K562 (cell line): ENCODE data around the gene CCDC136. TPM values are rescaled to one million over a fixed set of nuclear protein-coding genes. Genes with fewer than 3 reads are reported as not detected.

Source experiments
- ATAC-seq: fragments of 200-7000 bp; cut with Tn5 transposase; 3 replicates; pipeline ENCODE4 v1.9.1; 2020; ENCODE audit warnings: moderate library complexity
- BruUV-seq: library from RNA; stranded (reverse); fragments of 400-500 nt; replicated peaks from 2 replicates; lab custom pipeline; 2021; lab: Mats Ljungman, UMichigan
- CTCF ChIA-PET: fragments of 300-600 bp; formaldehyde crosslinking; extraction: SDS; loops from one replicate; lab custom pipeline; 2021; ENCODE audit warnings: low intra/inter-chr PET ratio; lab: Yijun Ruan, JAX
- POLR2A ChIA-PET: fragments of 300-600, 350-650 bp; sonication (Branson Sonifier 250); formaldehyde crosslinking; extraction: SDS; loops from one replicate; lab custom pipeline; 2021; ENCODE audit warnings: antibody characterized with exemption, inconsistent platforms; lab: Yijun Ruan, JAX
- DNase-seq, 4 experiments: peaks; one replicate each; pipeline versions ENCODE4 v3.0.0 to v3.0.0-alpha.2; 2011 to 2018; ENCODE audit warnings: low spot score in 3 of 4, mixed read lengths in 3 of 4; ENCODE audit errors: extremely low read depth in 1 of 4
- FAIRE-seq: peaks from 2 replicates; lab custom pipeline; 2011; peaks lifted over from hg19 to GRCh38; lab: Jason Lieb, UNC
- H2AFZ ChIP-seq: 2 replicates; pipeline ENCODE4 v1.6.0; 2011; ENCODE audit warnings: low read depth, low read length, control low read depth, inconsistent platforms
- H3K27ac ChIP-seq: fragments of 200-600 bp; 3 replicates; pipeline ENCODE4 v1.8.0; 2011; ENCODE audit warnings: low read depth, mild to moderate bottlenecking, control low read depth, inconsistent platforms, low read length, moderate library complexity, mixed read lengths; ENCODE audit errors: extremely low read depth
- H3K27me3 ChIP-seq, 2 experiments: fragments of 300-600 bp in 1 of 2; 2 replicates in 1 of 2; 3 replicates in 1 of 2; pipeline versions ENCODE4 v1.6.0 to v1.8.0; 2011; ENCODE audit warnings: inconsistent platforms in 2 of 2, low read length in 2 of 2, mild to moderate bottlenecking in 1 of 2, mixed read lengths in 1 of 2, moderate library complexity in 1 of 2; ENCODE audit not compliant: control insufficient read depth in 2 of 2, insufficient read depth in 2 of 2
- H3K36me3 ChIP-seq: fragments of 300-600 bp; 3 replicates; pipeline ENCODE4 v1.8.0; 2011; ENCODE audit warnings: mild to moderate bottlenecking, low read length, inconsistent platforms; ENCODE audit not compliant: control insufficient read depth, insufficient read depth
- H3K4me1 ChIP-seq, 2 experiments: fragments of 200-600 bp in 1 of 2; replicated peaks in 1 of 2; 2 replicates in 1 of 2; 3 replicates in 1 of 2; pipeline versions ENCODE4 v1.5.1 to v1.8.0; 2011; ENCODE audit warnings: inconsistent platforms in 2 of 2, low read length in 2 of 2, mild to moderate bottlenecking in 1 of 2, mixed read lengths in 1 of 2, moderate library complexity in 1 of 2; ENCODE audit not compliant: control insufficient read depth in 2 of 2, insufficient read depth in 2 of 2
- H3K4me2 ChIP-seq: 2 replicates; pipeline ENCODE4 v1.6.1; 2011; ENCODE audit warnings: low read length, control low read depth, inconsistent platforms, mixed read lengths; ENCODE audit not compliant: insufficient read depth
- H3K4me3 ChIP-seq: fragments of 200-600 bp; sonication (generic), shearing (Covaris generic); 2 replicates; pipeline ENCODE4 v1.5.1; 2016; ENCODE audit warnings: control low read depth, inconsistent platforms
- H3K79me2 ChIP-seq: fragments of 200-600 bp; 3 replicates; pipeline ENCODE4 v1.8.0; 2011; ENCODE audit warnings: low read length, inconsistent platforms; ENCODE audit not compliant: control insufficient read depth, insufficient read depth
- H3K9ac ChIP-seq, 2 experiments: 2 replicates each; pipeline versions ENCODE4 v1.6.0 to v1.6.1; 2011; ENCODE audit warnings: low read depth in 2 of 2, low read length in 2 of 2, control low read depth in 1 of 2, inconsistent platforms in 1 of 2, mild to moderate bottlenecking in 1 of 2, mixed read lengths in 1 of 2; ENCODE audit not compliant: insufficient read depth in 1 of 2
- H3K9me1 ChIP-seq: one replicate; pipeline ENCODE4 v1.6.0; 2011; ENCODE audit warnings: inconsistent platforms, mild to moderate bottlenecking, low read length, moderate library complexity; ENCODE audit not compliant: control insufficient read depth, insufficient read depth
- H3K9me3 ChIP-seq: replicated peaks from 2 replicates; pipeline ENCODE4 v1.5.1; 2011; ENCODE audit warnings: low read depth, low read length, inconsistent platforms; ENCODE audit not compliant: control insufficient read depth, insufficient read depth
- H4K20me1 ChIP-seq: replicated peaks from 2 replicates; pipeline ENCODE4 v1.6.1; 2011; ENCODE audit warnings: low read length, inconsistent platforms, mixed read lengths; ENCODE audit not compliant: control insufficient read depth, insufficient read depth
- MAFK ChIP-seq: IDR thresholded peaks from 2 replicates; pipeline ENCODE4 v1.6.1; 2011; ENCODE audit warnings: low read length, improper control_type of control experiment
- PBX2 ChIP-seq, 2 experiments: IDR thresholded peaks in 1 of 2; conservative IDR thresholded peaks in 1 of 2; 2 replicates each; pipeline ENCODE4 v1.6.1; 2016; ENCODE audit warnings: low read depth in 2 of 2, mild to moderate bottlenecking in 1 of 2, missing compliant biosample characterization in 1 of 2, missing genetic modification characterization in 1 of 2, moderate library complexity in 1 of 2
- RCOR1 ChIP-seq, 2 experiments: IDR thresholded peaks; 2 replicates each; pipeline ENCODE4 v1.6.1; 2012; ENCODE audit warnings: low read depth in 2 of 2, low read length in 2 of 2, borderline replicate concordance in 1 of 2, improper control_type of control experiment in 1 of 2
- SAFB ChIP-seq: fragments of 200-400 bp; formaldehyde crosslinking; IDR thresholded peaks from 2 replicates; pipeline ENCODE4 v1.6.1; 2017; ENCODE audit warnings: low read depth, low read length, borderline replicate concordance
- SIX5 ChIP-seq, 2 experiments: IDR thresholded peaks; 2 replicates each; pipeline ENCODE4 v1.6.1; 2011; ENCODE audit warnings: low read length in 2 of 2, borderline replicate concordance in 1 of 2, low read depth in 1 of 2, mild to moderate bottlenecking in 1 of 2, moderate library complexity in 1 of 2; ENCODE audit not compliant: insufficient read depth in 1 of 2
- STAT6 ChIP-seq: sonication (generic); formaldehyde crosslinking; IDR thresholded peaks from 2 replicates; pipeline ENCODE4 v1.8.1; 2023; ENCODE audit warnings: mild to moderate bottlenecking, missing genetic modification reagents
- SUPT5H ChIP-seq: fragments of 450-650 bp; IDR thresholded peaks from 2 replicates; pipeline ENCODE4 v1.6.1; 2016
- ZNF3 ChIP-seq: fragments of 250-450 bp; sonication (Bioruptor Pico); IDR thresholded peaks from 2 replicates; pipeline ENCODE4 v1.5.0; 2021; ENCODE audit warnings: mild to moderate bottlenecking, moderate library complexity
- ZNF79 ChIP-seq: fragments of 250-450 bp; sonication (Bioruptor Pico); IDR thresholded peaks from 2 replicates; pipeline ENCODE4 v1.4.0; 2020; ENCODE audit warnings: low read depth, mild to moderate bottlenecking, moderate library complexity
- WGBS: fragments of 100-300 bp; shearing (Covaris generic); methylation state at CpG from one replicate; pipeline ENCODE4 v1.1.6; 2016; ENCODE audit warnings: low coverage, mixed read lengths; ENCODE audit not compliant: insufficient coverage; ENCODE audit errors: missing lambda C conversion rate; 5-methylcytosine and 5-hydroxymethylcytosine counted together
- in situ Hi-C: fragments of 300-500 bp; cut with MboI; formaldehyde crosslinking; loops from 4 replicates; pipeline ENCODE4 v1.15.0; 2018; ENCODE audit warnings: inconsistent platforms, mixed read lengths
- intact Hi-C: fragments of 100-400 bp; cut with micrococcal nuclease; formaldehyde crosslinking; loops from 2 replicates; pipeline ENCODE4 v1.14.2; 2022
- polyA plus RNA-seq, 8 experiments: library from polyadenylated mRNA; depleted of rRNA in 4 of 8; stranded (reverse) in 5 of 8; unstranded in 3 of 8; fragments of >200 nt; fragmentation: Nextera tagmentation in 2 of 8; fragmentation: Illumina TruSeq in 1 of 8; extraction: Ambion mirVana in 2 of 8; extraction: Trizol in 1 of 8; gene quantifications; 2 replicates each; pipeline versions ENCODE4 v1.2.1 to v1.2.3, GENCODE V29; 2011 to 2014; ENCODE audit warnings: inconsistent platforms in 1 of 8, missing spikeins in 1 of 8
- total RNA-seq, 7 experiments: library from RNA; depleted of rRNA in 6 of 7; stranded (reverse); fragments of >200 nt in 6 of 7; fragmentation: Illumina TruSeq in 2 of 7; extraction: Trizol in 2 of 7; gene quantifications; 2 replicates each; pipeline versions ENCODE4 v1.2.1 to v1.2.3, GENCODE V29; 2011 to 2021; ENCODE audit warnings: low replicate concordance in 1 of 7

The CCDC136 gene
- total and polyA plus RNA-seq, 9 of the 15 experiments (the other 6 are each of a cell fraction or from before 2014, with no cell fraction given) = 2.4 to 40.8 (median 26.5) TPM

GRCh38 chr7:128826512-128826911, 34.7 kb downstream of the CCDC136 start:
- H3K36me3 ChIP-seq = no peaks in the 10 kb centered on the region
- no peak overlapping the region for H3K4me3 ChIP-seq
- CTCF ChIA-PET = no interaction called here
- no peak overlapping the region for H3K4me2 ChIP-seq
- peaks cover 17% of the 10 kb centered on the region for H3K79me2 ChIP-seq
- ATAC-seq (no peak), FAIRE-seq (no peak), DNase-seq (no peak)
- peak overlapping the region; percentile 8 to 55; a peak in 2 of 4 replicates for H3K9ac ChIP-seq
- WGBS = 74% methylated on average over 4 of the region's 4 CpGs
- H3K27me3 ChIP-seq = no peaks in the 10 kb centered on the region
- H3K27ac ChIP-seq = peak overlapping the region; percentile 72; the same call in 2 of the 3 replicates
- intact Hi-C loops = no loop called here
- H3K4me1 ChIP-seq = peaks cover 33 to 43% of the 10 kb centered on the region in 2 experiments
- no peaks in the 10 kb centered on the region for H3K9me3 ChIP-seq
- in situ Hi-C loops = no loop called here
- peaks cover 2% of the 10 kb centered on the region for H3K9me1 ChIP-seq
- no peaks in the 10 kb centered on the region for H4K20me1 ChIP-seq
- POLR2A ChIA-PET = interaction anchor here (0.6 to 3.3 kb wide), 6 partner anchors 8 to 88 kb away, joined by 3 to 19 read pairs (median 10); partner anchors contain the start of gene CALU
- BruUV-seq = no TSS peak
- no peak overlapping the region for H2AFZ ChIP-seq
- TF ChIP-seq PBX2 (CRISPR knock-in tag; IDR thresholded peaks at IDR 0.05; ENCODE audit: low read depth) (no peak), PBX2 (tag; conservative IDR thresholded peaks at IDR 0.05; ENCODE audit: low read depth) (no peak), SIX5 (IDR thresholded peaks at IDR 0.05; ENCODE audit: borderline replicate concordance in 1 of 2, insufficient read depth in 1 of 2, low read depth in 1 of 2, low read length in 2 of 2) (no peak), MAFK (no peak), RCOR1 (IDR thresholded peaks at IDR 0.05; ENCODE audit: borderline replicate concordance in 1 of 2, low read depth in 2 of 2, low read length in 2 of 2) (no peak), SAFB (no peak), STAT6 (CRISPR knock-in tag) (0 out of 2 replicates have a peak, but pooled peaks have one; percentile 58), ZNF79 (CRISPR knock-in tag) (no peak), SUPT5H (no peak), ZNF3 (CRISPR knock-in tag) (no peak)
